Left renal cortex interstitium (tissue), 4 donors: Measurements from ENCODE around the gene BTBD9. TPM values are rescaled to one million over a fixed set of nuclear protein-coding genes. Genes with fewer than 3 reads are reported as not detected.

Source experiments
- DNase-seq, 4 donors: peaks; one replicate each; pipeline ENCODE4 v3.0.0-alpha.2; 2013; ENCODE audit warnings: low read depth in 4 of 4, low spot score in 2 of 4, missing footprints in 1 of 4
- polyA plus RNA-seq, 4 donors: library from polyadenylated mRNA; unstranded; fragments of 120-200 nt; gene quantifications; one replicate each; pipeline ENCODE4 v1.2.1, GENCODE V29; 2013; ENCODE audit not compliant: insufficient read length in 4 of 4

Gene BTBD9
- polyA plus RNA-seq, 4 donors, result 12.1 to 15.7 (median 12.9) TPM

DNA sequence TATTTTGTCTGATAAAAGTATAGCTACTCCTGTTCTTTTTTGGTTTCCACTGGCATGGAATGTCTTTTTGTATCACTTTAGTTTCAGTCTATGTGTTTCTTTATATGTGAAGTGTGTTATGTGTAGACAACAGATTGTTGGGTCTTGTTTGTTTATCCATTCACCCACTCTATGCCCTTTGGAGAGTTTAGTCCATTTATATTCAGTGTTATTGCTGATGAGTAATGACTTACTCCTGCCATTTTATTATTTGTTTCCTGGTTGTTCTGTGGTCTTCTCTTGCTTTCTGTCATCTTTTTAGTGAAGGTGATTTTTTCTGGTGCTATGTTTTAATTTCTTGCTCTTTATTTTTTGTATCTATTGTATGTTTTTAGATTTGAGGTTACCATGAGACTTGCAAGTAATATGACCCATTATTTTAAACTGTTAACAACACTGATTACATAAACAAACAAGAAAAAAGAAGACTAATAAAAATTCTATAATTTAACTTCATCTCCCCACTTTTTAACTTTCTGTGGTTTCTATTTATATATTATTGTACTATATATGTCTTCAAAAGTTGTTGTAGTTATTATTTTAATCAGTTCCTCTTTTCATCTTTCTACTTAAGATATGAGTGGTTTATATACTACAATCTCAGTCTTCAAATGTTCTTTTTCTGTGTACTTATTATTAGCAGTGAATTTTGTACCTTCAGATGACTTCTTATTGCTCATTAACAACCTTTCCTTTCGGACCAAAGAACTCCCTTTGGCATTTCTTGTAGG, 323.4 kb downstream of the BTBD9 start:
- DNase-seq, result no peak

- no peak for DNase-seq
Observed at GRCh38 chr6:38311201-38311600, 328.5 kb downstream of the BTBD9 start.

DNA sequence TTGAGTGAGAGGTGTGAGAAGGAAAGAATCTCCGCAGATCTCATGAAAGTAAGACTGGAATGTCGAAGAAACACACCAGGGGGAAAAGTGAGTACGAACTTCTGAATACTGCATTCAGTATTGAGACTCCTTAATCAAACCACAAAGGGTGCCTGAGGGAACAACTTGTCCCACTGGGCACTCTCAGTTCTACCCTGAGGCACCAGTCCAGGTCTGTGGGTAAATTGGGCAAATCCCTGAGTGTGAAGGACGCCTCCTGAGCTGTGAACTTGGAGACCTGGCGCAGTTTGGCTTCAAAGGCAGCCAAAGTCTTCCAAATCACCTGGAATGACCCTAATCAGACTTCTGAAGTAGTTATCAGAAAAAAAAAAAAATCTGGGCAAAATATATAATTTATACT, 329.7 kb downstream of the BTBD9 start:
- no peak for DNase-seq

- DNase-seq, result no peak
Observed at GRCh38 chr6:38307740-38308139, 332.0 kb downstream of the BTBD9 start.

GRCh38 chr6:38306931-38307330, 332.8 kb downstream of the BTBD9 start:
- no peak for DNase-seq

DNA sequence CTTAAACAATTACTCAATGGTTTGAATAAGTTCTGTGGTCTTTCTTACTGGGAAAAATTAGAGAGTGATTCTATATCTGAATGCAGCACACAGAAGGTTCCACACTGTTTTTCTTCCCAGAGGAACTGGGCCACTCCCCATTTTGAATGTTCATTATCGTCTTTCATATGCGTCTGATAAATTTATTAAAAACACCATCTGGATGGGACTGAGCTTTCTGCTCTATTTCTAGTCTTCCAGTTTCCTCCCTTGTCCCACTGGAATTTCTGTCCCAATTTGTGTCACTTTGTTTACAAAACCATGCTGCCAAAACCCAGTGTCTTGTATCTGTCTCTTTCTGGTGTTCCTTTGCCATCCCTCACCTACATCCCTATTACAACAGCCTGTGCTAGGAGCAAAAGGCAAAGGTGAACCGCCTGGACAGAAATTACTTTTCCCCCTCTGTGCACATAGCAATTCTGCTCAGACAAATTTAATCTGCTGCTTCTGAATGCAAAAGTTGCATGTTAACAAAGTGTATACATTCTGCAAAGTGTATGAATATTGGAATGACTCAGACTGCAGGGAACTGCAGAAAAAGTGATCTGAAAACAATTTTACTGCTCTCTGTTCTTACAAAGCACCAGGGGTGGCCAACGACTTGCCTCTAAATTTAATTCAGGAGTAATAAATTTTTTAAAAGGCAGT, 333.6 kb downstream of the BTBD9 start:
- DNase-seq, result no peak

- no peak for DNase-seq
Observed at GRCh38 chr6:38302838-38303237, 336.9 kb downstream of the BTBD9 start.

GRCh38 chr6:38302081-38302480, 337.6 kb downstream of the BTBD9 start:
- no peak for DNase-seq

DNA sequence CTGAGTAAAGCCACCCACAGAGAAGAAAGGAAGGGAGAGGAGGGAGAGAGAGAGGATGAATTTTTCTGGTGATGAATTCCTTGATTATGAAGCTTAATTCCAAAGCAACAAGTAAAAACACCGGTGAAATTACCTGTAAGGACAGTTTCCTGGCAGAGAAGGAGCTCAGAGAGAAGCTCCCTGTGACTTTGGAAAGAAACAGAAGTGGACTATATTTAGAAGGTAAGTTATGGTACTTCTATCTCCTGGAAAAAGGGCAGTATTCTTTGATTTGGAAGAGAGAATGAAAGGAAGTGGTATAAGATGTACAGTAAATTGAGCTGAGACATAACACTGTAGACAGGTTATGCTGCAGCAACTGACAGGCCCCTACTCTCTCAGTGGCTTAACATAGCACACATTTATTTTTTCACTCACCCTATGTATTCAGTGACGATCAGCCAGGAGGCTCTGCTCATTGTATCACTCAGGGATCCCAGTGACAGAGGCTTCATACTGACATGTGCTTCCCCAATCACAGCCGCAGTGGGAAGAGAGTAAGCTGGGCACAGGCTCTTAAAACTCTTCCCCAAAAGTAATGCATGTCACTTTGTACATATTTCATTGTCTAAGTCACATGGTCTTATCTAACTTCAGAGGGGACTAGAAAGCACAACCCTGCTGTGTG, 349.5 kb downstream of the BTBD9 start:
- DNase-seq, result no peak

DNA sequence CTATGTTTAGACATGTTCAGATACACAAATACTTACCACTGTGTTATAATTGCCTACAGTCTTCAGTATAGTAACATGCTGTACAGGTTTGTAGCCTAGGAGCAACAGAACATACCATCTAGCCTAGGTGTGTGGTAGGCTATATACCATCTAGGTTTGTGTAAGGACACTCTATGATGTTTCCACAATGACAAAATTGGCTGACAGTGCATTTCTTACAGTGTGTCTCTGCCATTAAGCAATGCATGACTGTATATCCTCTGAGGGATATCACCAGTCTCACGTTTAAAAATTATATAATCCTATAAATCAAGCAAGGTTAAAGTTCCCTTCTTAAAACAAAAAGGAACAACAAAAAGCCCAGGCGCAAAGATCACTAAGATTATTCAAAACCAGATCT, 352.2 kb downstream of the BTBD9 start:
- no peak for DNase-seq

GRCh38 chr6:38284802-38285394, 354.8 kb downstream of the BTBD9 start:
- no peak for DNase-seq

DNA sequence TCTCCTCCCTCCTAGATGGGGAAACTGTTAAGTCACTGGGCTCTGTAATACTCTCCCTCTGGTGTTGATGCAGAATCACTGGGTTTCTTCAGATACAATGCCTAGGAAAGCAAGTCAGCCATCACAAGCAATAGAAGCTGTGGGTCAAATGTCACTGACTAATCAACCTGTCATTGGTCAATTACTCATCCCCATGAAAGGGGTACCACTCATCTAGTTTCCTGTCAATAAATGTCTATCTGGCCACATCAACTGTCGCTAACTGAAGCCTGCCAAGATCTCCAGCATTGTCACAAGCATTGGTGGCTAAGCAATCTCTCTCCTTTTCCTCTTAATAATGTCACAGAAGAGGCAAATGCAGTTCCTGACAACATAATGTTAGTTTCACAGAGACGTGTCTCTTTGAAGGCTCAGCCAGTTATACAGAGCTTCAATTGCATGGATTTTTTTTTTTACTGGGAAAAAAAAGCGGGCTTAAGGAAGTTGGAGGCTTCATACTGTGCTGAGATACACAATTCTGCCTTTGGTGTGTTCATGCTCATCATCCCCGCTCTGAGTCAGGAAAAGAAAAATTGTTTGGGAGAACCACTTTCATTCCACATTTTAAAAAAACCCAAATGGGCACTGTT, 355.9 kb downstream of the BTBD9 start:
- DNase-seq, result no peak

GRCh38 chr6:38282911-38283310, 356.8 kb downstream of the BTBD9 start:
- no peak for DNase-seq

- DNase-seq, result no peak
Observed at GRCh38 chr6:38281126-38281525, 358.6 kb downstream of the BTBD9 start.

DNA sequence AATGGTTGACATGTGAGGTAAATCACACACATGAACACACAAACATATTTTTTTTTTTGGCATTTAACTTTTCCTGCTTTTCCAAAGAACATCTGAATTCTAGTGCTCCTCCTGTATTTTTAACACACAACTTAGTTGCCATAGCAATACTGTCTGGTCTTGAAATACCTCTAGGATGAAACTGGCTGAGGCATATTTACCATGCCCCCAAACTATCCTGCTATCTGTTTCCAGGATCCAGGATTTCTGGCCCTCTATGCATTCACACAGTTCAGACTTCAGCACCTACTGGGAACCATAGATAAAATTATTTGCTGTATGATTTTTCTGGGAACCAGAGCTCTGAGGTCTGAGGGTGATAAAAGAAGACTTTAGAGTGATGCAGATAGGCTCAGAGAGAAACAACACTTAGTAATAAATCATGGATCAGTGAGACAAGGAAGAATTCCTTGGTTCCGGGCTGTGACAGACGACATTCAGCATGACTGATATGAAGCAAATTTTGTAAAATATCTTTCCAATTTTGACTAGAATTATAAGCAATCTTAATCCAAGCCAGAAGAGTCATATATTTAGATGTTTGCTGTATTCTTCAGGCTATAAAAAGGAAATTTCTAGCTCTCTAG, 359.7 kb downstream of the BTBD9 start:
- no peak for DNase-seq

GRCh38 chr6:38279423-38279822, 360.3 kb downstream of the BTBD9 start:
- no peak for DNase-seq

- DNase-seq, result no peak
Observed at GRCh38 chr6:38273325-38273724, 366.4 kb downstream of the BTBD9 start.

GRCh38 chr6:38272222-38272621, 367.5 kb downstream of the BTBD9 start:
- DNase-seq, result no peak

DNA sequence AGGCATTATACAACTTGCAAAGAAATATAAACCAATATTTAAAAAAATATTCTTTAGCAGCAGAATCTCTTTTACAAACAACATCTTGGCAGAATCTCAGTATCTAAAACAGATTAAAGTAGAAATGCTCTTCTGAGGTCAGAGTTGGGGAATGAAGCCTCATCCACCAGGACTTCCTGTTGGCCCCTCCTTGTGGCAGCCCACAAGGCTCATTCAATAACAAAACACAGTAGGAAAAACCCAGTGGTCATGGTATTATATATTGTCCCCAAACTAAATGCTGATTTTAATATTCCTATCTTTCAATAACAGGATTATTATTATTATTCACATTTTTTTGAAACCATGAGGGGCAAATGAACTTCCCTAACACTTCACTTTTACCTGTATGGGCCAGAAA, 368.6 kb downstream of the BTBD9 start:
- DNase-seq, result no peak

GRCh38 chr6:38270367-38270766, 369.4 kb downstream of the BTBD9 start:
- DNase-seq, result no peak
